Neural cell (in vitro differentiated cells): ENCODE data around the gene RGL1.

Source experiments
- CTCF ChIP-seq: fragments of 450-650 bp; IDR thresholded peaks from 2 replicates; pipeline ENCODE4 v1.5.1; 2014; ENCODE audit warnings: antibody characterized with exemption, mild to moderate bottlenecking, moderate library complexity; ENCODE audit not compliant: poor library complexity, severe bottlenecking
- RAD21 ChIP-seq: fragments of 450-650 bp; conservative IDR thresholded peaks from 2 replicates; pipeline ENCODE4 v1.6.1; 2014; ENCODE audit warnings: antibody characterized with exemption, mild to moderate bottlenecking, moderate library complexity
- TAF1 ChIP-seq: IDR thresholded peaks from 2 replicates; pipeline ENCODE4 v1.6.1; 2012; ENCODE audit warnings: low read depth

- TF ChIP-seq CTCF = no peak
- TF ChIP-seq RAD21 = no peak
- no peak for TF ChIP-seq TAF1
Measured at GRCh38 chr1:183933528-183934179, 128.7 kb downstream of the RGL1 start.
